Measurements from ENCODE around the gene MRPS15. TPM values are rescaled to one million over a fixed set of nuclear protein-coding genes. Genes with fewer than 3 reads are reported as not detected.

The MRPS15 gene
- total and polyA plus RNA-seq, 2 of the 13 experiments (the other 11 are each of a cell fraction or from before 2014, with no cell fraction given): 59.0 to 113 TPM

GRCh38 chr1:36450270-36450918 is 13.8 kb downstream of the MRPS15 start, which contains the start of gene OSCP1 (continued):
- TF ChIP-seq MEF2D (CRISPR knock-in tag; IDR thresholded peaks at IDR 0.05) (peak; percentile 84), MBD4 (IDR thresholded peaks at IDR 0.05; ENCODE audit: borderline replicate concordance, low read length) (no peak), ZFP36L1 (CRISPR knock-in tag; IDR thresholded peaks at IDR 0.05) (no peak), KLF12 (CRISPR knock-in tag; IDR thresholded peaks at IDR 0.05; ENCODE audit: borderline replicate concordance) (0 out of 2 replicates have a peak, but pooled peaks have one; percentile 20), ZNF512B (CRISPR knock-in tag; IDR thresholded peaks at IDR 0.05; ENCODE audit: borderline replicate concordance) (no peak), CHD4 (IDR thresholded peaks at IDR 0.05; ENCODE audit: borderline replicate concordance, low read length) (no peak), MAX (IDR thresholded peaks at IDR 0.05) (peak; percentile 94), RXRB (CRISPR knock-in tag; IDR thresholded peaks at IDR 0.05; ENCODE audit: borderline replicate concordance) (no peak), ZNF276 (CRISPR knock-in tag; IDR thresholded peaks at IDR 0.05; ENCODE audit: low read depth) (peak; percentile 88), ZBED4 (CRISPR knock-in tag; IDR thresholded peaks at IDR 0.05; ENCODE audit: borderline replicate concordance) (0 out of 2 replicates have a peak, but pooled peaks have one; percentile 13), SIX1 (CRISPR knock-in tag; IDR thresholded peaks at IDR 0.05; ENCODE audit: borderline replicate concordance) (no peak), ZNF652 (CRISPR knock-in tag; IDR thresholded peaks at IDR 0.05; ENCODE audit: borderline replicate concordance, low read depth) (no peak), HDAC2 (CRISPR knock-in tag; IDR thresholded peaks at IDR 0.05) (peak; percentile 24; the same call in 1 of the 2 replicates), ZNF101 (CRISPR knock-in tag; IDR thresholded peaks at IDR 0.05; ENCODE audit: borderline replicate concordance, low read depth) (no peak), POGK (CRISPR knock-in tag; conservative IDR thresholded peaks at IDR 0.05) (peak; percentile 47; the same call in 1 of the 2 replicates), ZNF441 (CRISPR knock-in tag; IDR thresholded peaks at IDR 0.05; ENCODE audit: borderline replicate concordance) (peak; percentile 85; the same call in 1 of the 2 replicates), ZNF33A (CRISPR knock-in tag; IDR thresholded peaks at IDR 0.05; ENCODE audit: borderline replicate concordance) (no peak)

Data from HepG2 (cell line).